Testis (tissue), 3 donors: ENCODE results near the gene FNIP1. TPM values are rescaled to one million over a fixed set of nuclear protein-coding genes. Genes with fewer than 3 reads are reported as not detected.

Source experiments
- DNase-seq: peaks from one replicate; pipeline ENCODE4 v3.0.0-alpha.2; 2019
- H3K27ac ChIP-seq, 2 donors: fragments of 200-600 bp; sonication (generic); one replicate each; pipeline ENCODE4 v1.5.1; 2019
- H3K27me3 ChIP-seq: fragments of 200-600 bp; sonication (generic); one replicate; pipeline ENCODE4 v1.5.1; 2019
- H3K36me3 ChIP-seq: fragments of 200-600 bp; sonication (generic); one replicate; pipeline ENCODE4 v1.5.1; 2017; ENCODE audit warnings: low read depth; ENCODE audit errors: missing control alignments
- H3K4me1 ChIP-seq: fragments of 200-600 bp; sonication (generic); one replicate; pipeline ENCODE4 v1.5.1; 2019
- H3K4me3 ChIP-seq, 2 donors: fragments of 200-600 bp; sonication (generic); one replicate each; pipeline ENCODE4 v1.5.1; 2017 to 2019
- H3K9me3 ChIP-seq: fragments of 200-600 bp; sonication (generic); one replicate; pipeline ENCODE4 v1.5.1; 2017
- CTCF ChIP-seq, 3 experiments: fragments of 450-650 bp in 2 of 3; fragments of 200-600 bp in 1 of 3; sonication (generic) in 1 of 3; IDR thresholded peaks; one replicate each; pipeline ENCODE4 v1.5.1; 2016 to 2019; ENCODE audit warnings: antibody characterized with exemption in 3 of 3, mild to moderate bottlenecking in 2 of 3, moderate library complexity in 1 of 3
- POLR2A ChIP-seq: fragments of 450-650 bp; IDR thresholded peaks from one replicate; pipeline ENCODE4 v1.6.1; 2017; ENCODE audit warnings: antibody characterized with exemption, mild to moderate bottlenecking, moderate library complexity
- WGBS, 2 donors: methylation state at CpG; one replicate each; pipeline ENCODE4 v1.1.5; 2018; 5-methylcytosine and 5-hydroxymethylcytosine counted together
- intact Hi-C: fragments of 100-400 bp; cut with DNase I; formaldehyde crosslinking; loops from one replicate; pipeline ENCODE4 v1.15.1; 2023; ENCODE audit warnings: low total_unique reads
- polyA plus RNA-seq: library from polyadenylated mRNA; stranded (reverse); fragments of 350-450 nt; fragmentation: Illumina TruSeq; extraction: RNeasy Lipid Tissue Mini Kit (QIAGEN cat#74804); gene quantifications from one replicate; pipeline ENCODE4 v1.2.3, GENCODE V29; 2014; ENCODE audit warnings: low read depth, low replicate concordance; ENCODE audit not compliant: insufficient read depth
- total RNA-seq, 2 donors: library from RNA; depleted of rRNA; stranded (reverse); fragments of >200 nt; gene quantifications; one replicate each; pipeline ENCODE4 v1.2.3, GENCODE V29; 2016

FNIP1 gene
- total and polyA plus RNA-seq, 3 donors from 2014 or later = 29.2 to 61.3 (median 60.1) TPM

GRCh38 chr5:131825404-131826013, 28.7 kb upstream of the FNIP1 start:
- Histone ChIP-seq H3K36me3 (no peaks in the 10 kb centered on the region), H3K4me1 (no peaks in the 10 kb centered on the region), H3K9me3 (no peaks in the 10 kb centered on the region), H3K4me3 (no peak overlapping the region), H3K27ac (no peak overlapping the region), H3K27me3 (no peaks in the 10 kb centered on the region)
- intact Hi-C loops = no loop called here
- DNase-seq = no peak
- TF ChIP-seq CTCF (IDR thresholded peaks at IDR 0.05) (no peak), POLR2A (no peak)
- WGBS, 2 donors = 56 to 72% methylated on average over 2 of the region's 2 CpGs

- DNase-seq = no peak
- no peak overlapping the region for H3K4me3 ChIP-seq
- H3K27ac ChIP-seq = no peak overlapping the region
- H3K4me1 ChIP-seq = no peaks in the 10 kb centered on the region
- 89 to 98% methylated on average over 1 of the region's 1 CpG for WGBS, 2 donors
- intact Hi-C loops = no loop called here
- TF ChIP-seq POLR2A (no peak), CTCF (IDR thresholded peaks at IDR 0.05) (no peak)
- no peaks in the 10 kb centered on the region for H3K9me3 ChIP-seq
- H3K27me3 ChIP-seq = no peaks in the 10 kb centered on the region
- H3K36me3 ChIP-seq = no peaks in the 10 kb centered on the region
Observed at GRCh38 chr5:131824631-131825030, 27.8 kb upstream of the FNIP1 start.

GRCh38 chr5:131821221-131821620, 24.4 kb upstream of the FNIP1 start:
- H3K4me1 ChIP-seq = no peaks in the 10 kb centered on the region
- DNase-seq = no peak
- 89 to 90% methylated on average over 1 of the region's 1 CpG for WGBS, 2 donors
- intact Hi-C loops = no loop called here
- H3K4me3 ChIP-seq = no peak overlapping the region
- H3K36me3 ChIP-seq = no peaks in the 10 kb centered on the region
- H3K27ac ChIP-seq = no peak overlapping the region
- no peaks in the 10 kb centered on the region for H3K9me3 ChIP-seq
- TF ChIP-seq CTCF (IDR thresholded peaks at IDR 0.05) = no peak
- TF ChIP-seq POLR2A = no peak
- H3K27me3 ChIP-seq = no peaks in the 10 kb centered on the region

- intact Hi-C loops = no loop called here
- no peaks in the 10 kb centered on the region for H3K27me3 ChIP-seq
- H3K9me3 ChIP-seq = no peaks in the 10 kb centered on the region
- no peak overlapping the region for H3K27ac ChIP-seq
- TF ChIP-seq CTCF (IDR thresholded peaks at IDR 0.05) (no peak), POLR2A (no peak)
- DNase-seq = no peak
- no peaks in the 10 kb centered on the region for H3K36me3 ChIP-seq
- H3K4me3 ChIP-seq = no peak overlapping the region
- H3K4me1 ChIP-seq = no peaks in the 10 kb centered on the region
- 94 to 98% methylated on average over 2 of the region's 2 CpGs for WGBS, 2 donors
Observed at GRCh38 chr5:131818001-131818724, 21.3 kb upstream of the FNIP1 start.

- Histone ChIP-seq H3K27me3 (no peaks in the 10 kb centered on the region), H3K36me3 (no peaks in the 10 kb centered on the region), H3K4me3 (no peak overlapping the region), H3K4me1 (no peaks in the 10 kb centered on the region), H3K9me3 (no peaks in the 10 kb centered on the region), H3K27ac (no peak overlapping the region)
- TF ChIP-seq CTCF (IDR thresholded peaks at IDR 0.05) = no peak
- TF ChIP-seq POLR2A = no peak
- no peak for DNase-seq
- intact Hi-C loops = no loop called here
- WGBS, 2 donors = 69 to 74% methylated on average over 2 of the region's 2 CpGs
Observed at GRCh38 chr5:131814990-131815389, 18.2 kb upstream of the FNIP1 start.
